GM23248 (cell line): ENCODE measurements around the gene CIAPIN1. TPM values are rescaled to one million over a fixed set of nuclear protein-coding genes. Genes with fewer than 3 reads are reported as not detected.
A peak's percentile ranks its signal among the peaks of the same experiment; 100 is the strongest.
"Not testable (repeated sequence)": the region's sequence is repeated elsewhere in the genome, so short reads cannot be mapped to it uniquely, and the experiment has no call there.

Experiments used
- DNase-seq: peaks from one replicate; pipeline ENCODE4 v3.0.0-alpha.2; 2015
- H2AFZ ChIP-seq: fragments of 200-600 bp; sonication (generic); 2 replicates; pipeline ENCODE4 v1.6.1; 2016; ENCODE audit warnings: antibody characterized with exemption
- H3F3A ChIP-seq: fragments of 200-600 bp; sonication (generic); 2 replicates; pipeline ENCODE4 v1.6.1; 2016; ENCODE audit warnings: mild to moderate bottlenecking, antibody characterized with exemption, mixed run types; ENCODE audit not compliant: insufficient read depth
- H3K27ac ChIP-seq: fragments of 200-600 bp; sonication (generic); 2 replicates; pipeline ENCODE4 v1.5.1; 2016; ENCODE audit warnings: mild to moderate bottlenecking
- H3K27me3 ChIP-seq: fragments of 200-600 bp; sonication (generic); replicated peaks from 2 replicates; pipeline ENCODE4 v1.6.1; 2016; ENCODE audit warnings: mild to moderate bottlenecking; ENCODE audit not compliant: insufficient read depth
- H3K36me3 ChIP-seq: fragments of 200-600 bp; sonication (generic); 2 replicates; pipeline ENCODE4 v1.6.1; 2016; ENCODE audit warnings: low read depth, mild to moderate bottlenecking
- H3K4me1 ChIP-seq: fragments of 200-600 bp; sonication (generic); 2 replicates; pipeline ENCODE4 v1.6.1; 2016; ENCODE audit warnings: mild to moderate bottlenecking; ENCODE audit not compliant: insufficient read depth
- H3K4me2 ChIP-seq: fragments of 200-600 bp; sonication (generic); one replicate; pipeline ENCODE4 v1.6.1; 2016; ENCODE audit warnings: mild to moderate bottlenecking; ENCODE audit not compliant: unreplicated experiment
- H3K4me3 ChIP-seq: fragments of 200-600 bp; sonication (generic); 2 replicates; pipeline ENCODE4 v1.5.1; 2016; ENCODE audit warnings: mild to moderate bottlenecking
- H3K79me2 ChIP-seq: fragments of 200-600 bp; sonication (generic); 2 replicates; pipeline ENCODE4 v1.6.1; 2016; ENCODE audit warnings: mild to moderate bottlenecking; ENCODE audit not compliant: insufficient read depth
- H3K9ac ChIP-seq: fragments of 200-600 bp; sonication (generic); 2 replicates; pipeline ENCODE4 v1.6.1; 2016; ENCODE audit warnings: mild to moderate bottlenecking
- H3K9me2 ChIP-seq: fragments of 200-600 bp; sonication (generic); 2 replicates; pipeline ENCODE4 v1.6.1; 2016; ENCODE audit warnings: mixed run types, mild to moderate bottlenecking, moderate library complexity; ENCODE audit not compliant: insufficient read depth
- H3K9me3 ChIP-seq: fragments of 200-600 bp; sonication (generic); one replicate; pipeline ENCODE4 v1.6.1; 2017; ENCODE audit warnings: low read depth
- H4K20me1 ChIP-seq: fragments of 200-600 bp; sonication (generic); 2 replicates; pipeline ENCODE4 v1.6.0; 2016; ENCODE audit not compliant: insufficient read depth
- EZH2 ChIP-seq: fragments of 200-600 bp; sonication (generic); IDR thresholded peaks from 2 replicates; pipeline ENCODE4 v1.6.1; 2018; ENCODE audit warnings: antibody characterized with exemption, mild to moderate bottlenecking; ENCODE audit not compliant: insufficient read depth, poor library complexity, severe bottlenecking
- EZH2phosphoT487 ChIP-seq: fragments of 200-600 bp; sonication (generic); IDR thresholded peaks from 2 replicates; pipeline ENCODE4 v1.6.1; 2018; ENCODE audit warnings: antibody characterized with exemption, moderate library complexity, mild to moderate bottlenecking, low read depth; ENCODE audit not compliant: insufficient read depth
- WGBS, 2 experiments: methylation state at CpG; one replicate each; pipeline ENCODE4 v1.1.6; 2015 to 2017; ENCODE audit warnings: low lambda C conversion rate in 2 of 2, low coverage in 1 of 2; ENCODE audit errors: missing lambda C conversion rate in 2 of 2; 5-methylcytosine and 5-hydroxymethylcytosine counted together
- in situ Hi-C: fragments of 300-500 bp; cut with MboI; formaldehyde crosslinking; loops from 2 replicates; pipeline ENCODE4 v1.15.0; 2020
- polyA plus RNA-seq: library from polyadenylated mRNA; unstranded; fragments of >200 nt; fragmentation: Nextera tagmentation; extraction: Ambion mirVana; gene quantifications from 2 replicates; pipeline ENCODE4 v1.2.1, GENCODE V29; 2016
- total RNA-seq: library from RNA; depleted of rRNA; stranded (reverse); fragments of >200 nt; shearing (Covaris generic); gene quantifications from 2 replicates; pipeline ENCODE4 v1.2.3, GENCODE V29; 2014

CIAPIN1 gene
- total and polyA plus RNA-seq, 2 experiments from 2014 or later, result 35.7 to 45.1 TPM

GRCh38 chr16:57401943-57402640 is 45.1 kb downstream of the CIAPIN1 start:
- H4K20me1 ChIP-seq, result no peaks in the 10 kb centered on the region
- no peak overlapping the region for H3K27ac ChIP-seq
- H3K9ac ChIP-seq, result no peak overlapping the region
- no peaks in the 10 kb centered on the region for H3K36me3 ChIP-seq
- in situ Hi-C loops, result no loop called here
- no peak overlapping the region for H2AFZ ChIP-seq
- no peak overlapping the region for H3K4me2 ChIP-seq
- H3K79me2 ChIP-seq, result no peaks in the 10 kb centered on the region
- no peak for DNase-seq
- no peaks in the 10 kb centered on the region; the same call in 1 of the 2 replicates for H3K27me3 ChIP-seq
- 26 to 27% methylated on average over 7 of the region's 7 CpGs for WGBS, 2 experiments
- TF ChIP-seq EZH2phosphoT487 (no peak), EZH2 (no peak)
- no peaks in the 10 kb centered on the region for H3F3A ChIP-seq
- H3K4me3 ChIP-seq, result no peak overlapping the region
- H3K4me1 ChIP-seq, result no peaks in the 10 kb centered on the region
- H3K9me2 ChIP-seq, result no peaks in the 10 kb centered on the region
- H3K9me3 ChIP-seq, result no peaks in the 10 kb centered on the region

- not testable (repeated sequence) for H2AFZ ChIP-seq
- WGBS, 2 experiments, result 56 to 62% methylated on average over 4 of the region's 4 CpGs
Measured at GRCh38 chr16:57397493-57397892, 49.7 kb downstream of the CIAPIN1 start.

DNA sequence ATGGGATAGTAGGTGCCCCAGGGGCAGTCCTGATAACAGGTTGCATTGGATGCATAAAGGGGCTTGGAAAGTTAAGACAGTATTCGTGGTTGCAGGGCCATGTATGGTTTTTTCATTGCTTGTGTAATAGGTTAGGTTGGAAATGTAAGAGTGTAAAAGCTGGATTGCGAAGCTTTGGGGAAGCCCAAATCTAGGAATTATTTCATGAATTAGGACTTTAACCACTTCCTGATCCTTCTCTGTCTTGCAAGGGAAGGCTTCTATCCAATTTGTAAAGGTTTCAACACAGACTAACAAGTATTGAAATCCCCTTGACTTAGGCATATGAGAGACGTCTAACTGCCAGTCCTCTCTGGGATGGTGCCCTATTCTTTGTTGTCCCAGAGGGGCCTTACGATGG is 50.4 kb downstream of the CIAPIN1 start:
- Histone ChIP-seq H3K9me2 (no peaks in the 10 kb centered on the region), H3K9ac (no peak overlapping the region), H3K79me2 (no peaks in the 10 kb centered on the region), H3K4me2 (no peak overlapping the region), H3K27ac (no peak overlapping the region), H3K27me3 (peaks cover 7% of the 10 kb centered on the region), H3K9me3 (no peaks in the 10 kb centered on the region), H2AFZ (no peak overlapping the region), H3K4me3 (no peak overlapping the region), H3K36me3 (no peaks in the 10 kb centered on the region), H3K4me1 (no peaks in the 10 kb centered on the region), H4K20me1 (no peaks in the 10 kb centered on the region), H3F3A (no peaks in the 10 kb centered on the region)
- in situ Hi-C loops, result no loop called here
- TF ChIP-seq EZH2phosphoT487 (no peak), EZH2 (no peak)
- 36 to 53% methylated on average over 4 of the region's 4 CpGs for WGBS, 2 experiments
- no peak for DNase-seq

More at GRCh38 chr16:57397493-57397892, 49.7 kb downstream of the CIAPIN1 start:
- H3K4me1 ChIP-seq, H4K20me1 ChIP-seq, H3F3A ChIP-seq, H3K4me2 ChIP-seq, H3K27ac ChIP-seq, H3K36me3 ChIP-seq, H3K4me3 ChIP-seq, H3K9me3 ChIP-seq, in situ Hi-C loops, H3K79me2 ChIP-seq, H3K9ac ChIP-seq, DNase-seq, H3K9me2 ChIP-seq, H3K27me3 ChIP-seq: not testable (repeated sequence)

DNA sequence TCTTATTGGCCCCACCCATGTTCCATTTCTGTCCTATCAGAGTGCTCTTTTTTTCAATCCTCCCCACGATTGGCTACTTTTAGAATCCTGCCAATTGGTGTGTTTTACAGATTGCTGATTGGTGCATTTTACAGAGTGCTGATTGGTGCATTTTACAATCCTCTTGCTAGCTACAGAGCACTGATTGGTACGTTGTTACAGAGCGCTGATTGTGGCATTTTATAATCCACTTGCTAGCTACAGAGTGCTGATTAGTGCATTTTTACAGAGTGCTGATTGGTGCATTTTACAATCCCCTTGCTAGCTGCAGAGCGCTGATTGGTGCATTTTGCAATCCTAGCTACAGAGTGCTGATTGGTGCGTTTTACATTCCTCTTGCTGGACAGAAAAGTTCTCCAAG is 52.2 kb downstream of the CIAPIN1 start:
- H3K4me3 ChIP-seq, result no peak overlapping the region
- H3F3A ChIP-seq, result no peaks in the 10 kb centered on the region
- H3K9me2 ChIP-seq, result no peaks in the 10 kb centered on the region
- no peaks in the 10 kb centered on the region for H3K79me2 ChIP-seq
- H4K20me1 ChIP-seq, result no peaks in the 10 kb centered on the region
- DNase-seq, result no peak
- H3K9ac ChIP-seq, result no peak overlapping the region
- in situ Hi-C loops, result no loop called here
- TF ChIP-seq EZH2phosphoT487 (no peak), EZH2 (no peak)
- no peaks in the 10 kb centered on the region for H3K9me3 ChIP-seq
- peaks cover 15% of the 10 kb centered on the region for H3K27me3 ChIP-seq
- H3K4me2 ChIP-seq, result no peak overlapping the region
- no peaks in the 10 kb centered on the region for H3K4me1 ChIP-seq
- no peak overlapping the region for H2AFZ ChIP-seq
- H3K27ac ChIP-seq, result no peak overlapping the region
- WGBS, 2 experiments, result 52 to 59% methylated on average over 5 of the region's 5 CpGs
- H3K36me3 ChIP-seq, result no peaks in the 10 kb centered on the region

DNA sequence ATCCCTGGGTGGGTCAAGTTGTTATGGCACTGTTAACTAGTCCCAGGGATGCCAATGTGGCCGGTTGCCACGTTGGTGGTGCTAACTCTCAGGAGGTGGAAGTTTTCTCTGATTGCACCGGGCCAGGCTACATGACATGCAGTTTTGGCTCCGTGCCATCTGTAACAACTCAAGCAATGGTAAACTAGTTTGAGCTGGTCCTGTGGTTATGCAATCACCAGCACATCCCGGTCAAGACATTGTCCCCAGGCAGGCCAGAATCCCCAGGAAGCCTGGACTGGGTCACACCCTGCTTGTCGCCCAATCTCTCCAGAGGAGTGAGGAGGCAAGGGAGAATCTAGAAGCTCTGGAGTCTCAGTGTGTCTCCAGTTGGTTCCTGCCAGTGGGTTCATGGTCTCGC is 52.7 kb downstream of the CIAPIN1 start:
- Histone ChIP-seq H3F3A (no peaks in the 10 kb centered on the region), H3K4me1 (no peaks in the 10 kb centered on the region), H2AFZ (no peak overlapping the region), H3K27ac (no peak overlapping the region), H3K9me3 (no peaks in the 10 kb centered on the region), H3K9me2 (no peaks in the 10 kb centered on the region), H4K20me1 (no peaks in the 10 kb centered on the region), H3K4me3 (no peak overlapping the region), H3K79me2 (no peaks in the 10 kb centered on the region), H3K27me3 (peaks cover 17% of the 10 kb centered on the region), H3K4me2 (no peak overlapping the region), H3K9ac (no peak overlapping the region), H3K36me3 (no peaks in the 10 kb centered on the region)
- in situ Hi-C loops, result no loop called here
- WGBS, 2 experiments, result 50 to 59% methylated on average over 7 of the region's 7 CpGs
- DNase-seq, result peak; percentile 19
- no peak for TF ChIP-seq EZH2
